Lower leg skin (tissue), 3 donors: ENCODE measurements around the gene CRYL1.

Experiments
- POLR2A ChIP-seq, 2 donors: fragments of 450-650 bp; IDR thresholded peaks; one replicate each; pipeline ENCODE4 v1.6.1; 2016 to 2017; ENCODE audit warnings: antibody characterized with exemption in 2 of 2, mild to moderate bottlenecking in 1 of 2, moderate library complexity in 1 of 2
- TF ChIP-seq, protein P1 (sequence below), 3 donors: fragments of 450-650 bp; IDR thresholded peaks; one replicate each; pipeline ENCODE4 v1.5.1; 2016; ENCODE audit warnings: antibody characterized with exemption in 3 of 3, mild to moderate bottlenecking in 3 of 3, moderate library complexity in 2 of 3

GRCh38 chr13:20477394-20477793 lies 48.3 kb downstream of the CRYL1 start:
- no peak for TF ChIP-seq POLR2A (IDR thresholded peaks at IDR 0.05)
- TF ChIP-seq, protein P1, sequence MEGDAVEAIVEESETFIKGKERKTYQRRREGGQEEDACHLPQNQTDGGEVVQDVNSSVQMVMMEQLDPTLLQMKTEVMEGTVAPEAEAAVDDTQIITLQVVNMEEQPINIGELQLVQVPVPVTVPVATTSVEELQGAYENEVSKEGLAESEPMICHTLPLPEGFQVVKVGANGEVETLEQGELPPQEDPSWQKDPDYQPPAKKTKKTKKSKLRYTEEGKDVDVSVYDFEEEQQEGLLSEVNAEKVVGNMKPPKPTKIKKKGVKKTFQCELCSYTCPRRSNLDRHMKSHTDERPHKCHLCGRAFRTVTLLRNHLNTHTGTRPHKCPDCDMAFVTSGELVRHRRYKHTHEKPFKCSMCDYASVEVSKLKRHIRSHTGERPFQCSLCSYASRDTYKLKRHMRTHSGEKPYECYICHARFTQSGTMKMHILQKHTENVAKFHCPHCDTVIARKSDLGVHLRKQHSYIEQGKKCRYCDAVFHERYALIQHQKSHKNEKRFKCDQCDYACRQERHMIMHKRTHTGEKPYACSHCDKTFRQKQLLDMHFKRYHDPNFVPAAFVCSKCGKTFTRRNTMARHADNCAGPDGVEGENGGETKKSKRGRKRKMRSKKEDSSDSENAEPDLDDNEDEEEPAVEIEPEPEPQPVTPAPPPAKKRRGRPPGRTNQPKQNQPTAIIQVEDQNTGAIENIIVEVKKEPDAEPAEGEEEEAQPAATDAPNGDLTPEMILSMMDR (IDR thresholded peaks at IDR 0.05): no peak
